Kidney (tissue), 14 donors: Measurements from ENCODE around the gene ARHGAP44. TPM values are rescaled to one million over a fixed set of nuclear protein-coding genes. Genes with fewer than 3 reads are reported as not detected.
"Not testable (repeated sequence)": the region's sequence is repeated elsewhere in the genome, so short reads cannot be mapped to it uniquely, and the experiment has no call there.

Source experiments
- DNase-seq, 5 donors: peaks; one replicate each; pipeline ENCODE4 v3.0.0-alpha.2; 2013 to 2020
- FAIRE-seq: peaks from 2 replicates; lab custom pipeline; 2012; peaks lifted over from hg19 to GRCh38; lab: Jason Lieb, UNC
- H3K27ac ChIP-seq, 2 donors: one replicate each; pipeline ENCODE4 v1.7.0; 2013; ENCODE audit warnings: low read depth in 2 of 2, low read length in 2 of 2, inconsistent platforms in 1 of 2
- H3K27me3 ChIP-seq: one replicate; pipeline ENCODE4 v1.7.1; 2013; ENCODE audit warnings: low read length, inconsistent platforms; ENCODE audit not compliant: control insufficient read depth, insufficient read depth
- H3K36me3 ChIP-seq, 3 donors: one replicate each; pipeline versions ENCODE4 v1.7.0 to v1.7.1; 2013; ENCODE audit warnings: low read length in 3 of 3, control low read depth in 1 of 3, inconsistent platforms in 1 of 3; ENCODE audit not compliant: insufficient read depth in 3 of 3, control insufficient read depth in 2 of 3
- H3K4me1 ChIP-seq, 3 donors: one replicate each; pipeline versions ENCODE4 v1.7.0 to v1.7.1; 2013; ENCODE audit warnings: low read length in 3 of 3, inconsistent platforms in 1 of 3, low read depth in 1 of 3; ENCODE audit not compliant: control insufficient read depth in 2 of 3, insufficient read depth in 2 of 3
- H3K4me3 ChIP-seq, 3 donors: one replicate each; pipeline versions ENCODE4 v1.7.0 to v1.8.1; 2013; ENCODE audit warnings: low read length in 3 of 3, control low read depth in 1 of 3, inconsistent platforms in 1 of 3
- H3K9ac ChIP-seq, 3 donors: one replicate each; pipeline versions ENCODE4 v1.7.0 to v1.7.1; 2013; ENCODE audit warnings: low read length in 3 of 3, control low read depth in 1 of 3, inconsistent platforms in 1 of 3
- H3K9me3 ChIP-seq, 3 donors: one replicate each; pipeline versions ENCODE4 v1.7.0 to v1.7.1; 2013; ENCODE audit warnings: low read length in 3 of 3, control low read depth in 1 of 3, inconsistent platforms in 1 of 3; ENCODE audit not compliant: control insufficient read depth in 2 of 3, insufficient read depth in 1 of 3
- CTCF ChIP-seq: IDR thresholded peaks from 3 replicates; pipeline ENCODE4 v1.5.1; 2012; ENCODE audit warnings: mild to moderate bottlenecking, moderate library complexity, borderline replicate concordance; ENCODE audit not compliant: insufficient read depth; ENCODE audit errors: extremely low read depth
- intact Hi-C: fragments of 100-400 bp; cut with DNase I; formaldehyde crosslinking; loops from one replicate; pipeline ENCODE4 v1.11.1; 2022
- polyA plus RNA-seq: library from polyadenylated mRNA; stranded (reverse); fragments of 350-450 nt; fragmentation: Illumina TruSeq; extraction: RNeasy Lipid Tissue Mini Kit (QIAGEN cat#74804); gene quantifications from one replicate; pipeline ENCODE4 v1.2.3, GENCODE V29; 2014; ENCODE audit warnings: low read depth, low replicate concordance; ENCODE audit not compliant: insufficient read depth
- total RNA-seq: library from RNA; stranded (reverse); fragmentation: NEBNext Ultra II Directional; extraction: Animal tissue kit (Norgen Biotek cat#: 25700); gene quantifications from one replicate; pipeline ENCODE4 v1.2.1, GENCODE V29; 2021
- donor health status: control.
- donor health status: control.
- donor health status: control.
- donor health status: control.
- donor health status: control.
- donor health status: DM: yes; HTN: yes; CAD: no.
- donor health status: Normal renal cell carcinoma (clear cell type).

Gene ARHGAP44
- total and polyA plus RNA-seq, 2 donors from 2014 or later, result 3.7 to 8.4 TPM

DNA sequence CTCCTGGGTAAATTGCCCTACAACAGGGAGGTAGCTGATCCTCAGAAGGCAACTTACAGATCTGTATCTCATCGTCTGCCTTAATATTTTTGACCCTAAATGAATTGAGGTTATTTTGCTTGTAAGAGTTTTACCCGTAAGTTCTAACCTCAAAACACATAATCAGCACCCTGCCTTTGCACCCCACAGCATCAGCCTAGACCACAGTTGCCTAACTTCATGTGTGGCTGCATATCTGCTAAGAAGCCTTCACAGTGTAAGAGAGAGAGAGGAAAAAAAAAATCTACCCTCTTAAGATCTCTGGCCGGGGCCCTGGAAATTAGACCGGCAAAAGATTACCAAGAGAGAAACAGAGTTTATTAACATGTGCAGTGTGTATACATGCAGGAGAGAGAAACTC lies 76.9 kb downstream of the ARHGAP44 start:
- DNase-seq (no peak), FAIRE-seq (no peak)
- no peak overlapping the region for H3K4me3 ChIP-seq
- H3K4me1 ChIP-seq, result no peaks in the 10 kb centered on the region
- no peak overlapping the region for H3K9ac ChIP-seq
- no peak overlapping the region for H3K27ac ChIP-seq
- intact Hi-C loops, result no loop called here
- H3K27me3 ChIP-seq, result no peaks in the 10 kb centered on the region
- no peaks in the 10 kb centered on the region for H3K9me3 ChIP-seq
- no peaks in the 10 kb centered on the region for H3K36me3 ChIP-seq
- TF ChIP-seq CTCF, result no peak

DNA sequence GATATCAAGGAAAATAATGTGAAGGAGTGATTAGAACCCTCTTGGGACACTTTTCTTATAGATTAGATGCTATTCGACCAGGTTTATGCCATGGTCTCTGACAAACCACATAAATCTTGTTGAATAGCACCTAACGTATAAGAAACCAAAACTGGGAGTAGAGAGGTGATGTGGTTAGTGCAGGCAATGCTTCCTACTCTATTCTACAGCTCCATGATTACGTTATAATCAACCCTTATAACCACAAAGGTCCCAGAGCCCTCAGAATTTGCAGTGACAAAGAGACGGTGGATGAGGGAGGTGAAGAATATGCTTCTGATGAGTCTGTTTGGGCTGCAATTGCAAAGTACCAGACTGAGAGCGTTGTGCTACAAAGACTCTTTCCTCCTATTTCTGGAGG lies 78.4 kb downstream of the ARHGAP44 start:
- no peak for FAIRE-seq
- H3K27me3 ChIP-seq, result no peaks in the 10 kb centered on the region
- H3K36me3 ChIP-seq, result no peaks in the 10 kb centered on the region
- H3K27ac ChIP-seq, result no peak overlapping the region
- intact Hi-C loops, result no loop called here
- H3K9me3 ChIP-seq, result peaks cover 0 to 3% (median 0%) of the 10 kb centered on the region in 3 donors
- H3K4me1 ChIP-seq, result no peaks in the 10 kb centered on the region
- H3K9ac ChIP-seq, result no peak overlapping the region
- H3K4me3 ChIP-seq, result no peak overlapping the region
- DNase-seq, result no peak
- no peak for TF ChIP-seq CTCF

GRCh38 chr17:12873415-12874125 lies 84.3 kb downstream of the ARHGAP44 start:
- H3K27me3 ChIP-seq, H3K27ac ChIP-seq, FAIRE-seq, H3K4me3 ChIP-seq, H3K4me1 ChIP-seq, DNase-seq, intact Hi-C loops, H3K9me3 ChIP-seq, H3K9ac ChIP-seq, H3K36me3 ChIP-seq: not testable (repeated sequence)

DNA sequence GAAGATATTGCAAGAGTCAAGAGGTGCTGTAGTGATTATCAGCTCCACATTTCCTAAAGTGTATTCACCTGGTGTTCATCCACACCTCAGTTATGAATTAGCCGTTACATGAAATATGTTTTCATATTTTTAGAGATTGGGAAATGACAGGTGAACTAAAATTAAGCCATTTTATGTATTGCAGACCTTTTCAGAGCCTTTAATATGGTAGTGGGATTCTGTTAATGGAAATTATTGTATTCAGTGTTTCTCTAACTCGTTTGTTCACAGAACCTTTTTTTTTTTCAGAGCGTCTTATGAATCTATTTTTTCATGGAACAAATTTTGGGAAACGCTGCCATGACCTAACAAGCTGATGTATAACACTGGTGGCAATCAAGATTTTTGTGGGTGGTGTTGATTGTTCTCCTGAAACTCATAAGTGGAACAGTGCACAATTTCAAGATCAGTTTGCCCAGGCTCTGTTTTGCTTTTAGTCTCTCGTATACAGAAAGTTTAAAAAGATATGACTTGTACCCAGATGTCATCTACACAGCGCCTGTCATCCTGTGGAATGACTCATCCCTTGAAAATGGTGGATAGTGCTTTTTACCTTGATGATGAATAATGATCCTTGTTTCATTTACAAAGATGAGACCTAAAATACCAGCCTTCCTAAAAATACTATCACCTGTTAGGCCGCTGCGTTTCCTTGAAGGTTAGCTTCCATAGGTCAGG lies 88.8 kb downstream of the ARHGAP44 start:
- intact Hi-C loops, result no loop called here
- Histone ChIP-seq H3K9me3 (no peaks in the 10 kb centered on the region), H3K36me3 (no peaks in the 10 kb centered on the region), H3K9ac (no peak overlapping the region), H3K27me3 (no peaks in the 10 kb centered on the region), H3K4me1 (no peaks in the 10 kb centered on the region), H3K27ac (no peak overlapping the region), H3K4me3 (no peak overlapping the region)
- TF ChIP-seq CTCF, result no peak
- FAIRE-seq (no peak), DNase-seq (no peak)

DNA sequence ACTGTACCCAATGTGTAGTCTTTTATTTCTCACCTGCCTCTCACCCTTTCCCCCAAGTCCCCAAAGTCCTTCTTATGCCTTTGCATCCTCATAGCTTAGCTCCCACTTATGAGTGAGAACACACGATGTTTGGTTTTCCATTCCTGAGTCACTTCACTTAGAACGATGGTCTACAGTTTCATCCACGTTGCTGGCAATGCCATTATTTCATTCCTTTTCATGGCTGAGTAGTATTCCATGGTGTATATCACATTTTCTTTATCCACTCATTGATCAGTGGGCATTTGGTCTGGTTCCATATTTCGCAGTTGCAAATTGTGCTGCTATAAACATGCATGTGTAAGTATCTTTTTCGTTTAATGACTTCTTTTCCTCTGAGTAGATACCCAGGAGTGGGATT lies 89.8 kb downstream of the ARHGAP44 start:
- DNase-seq, H3K9ac ChIP-seq, H3K27me3 ChIP-seq, H3K36me3 ChIP-seq, H3K4me1 ChIP-seq, H3K4me3 ChIP-seq, H3K9me3 ChIP-seq, H3K27ac ChIP-seq, intact Hi-C loops, FAIRE-seq: not testable (repeated sequence)
